CD4-positive, alpha-beta T cell (primary cell): ENCODE measurements around the gene ECHDC3. TPM values are rescaled to one million over a fixed set of nuclear protein-coding genes. Genes with fewer than 3 reads are reported as not detected.

Experiments used
- ATAC-seq: fragments of 200-7000 bp; cut with Tn5 transposase; one replicate; pipeline ENCODE4 v1.10.0; 2022; ENCODE audit warnings: mild to moderate bottlenecking; ENCODE audit not compliant: poor library complexity
- CTCF ChIA-PET: fragments of 350-600 bp; sonication (Branson Sonifier 250); formaldehyde crosslinking; loops from one replicate; lab custom pipeline; 2021; ENCODE audit warnings: antibody characterized with exemption, inconsistent platforms; lab: Charles Lee
- POLR2A ChIA-PET: fragments of 350-600 bp; sonication (Branson Sonifier 250); formaldehyde crosslinking; loops from one replicate; lab custom pipeline; 2021; ENCODE audit warnings: antibody characterized with exemption, inconsistent platforms; lab: Charles Lee
- DNase-seq, 14 experiments: peaks; one replicate each; pipeline ENCODE4 v3.0.0-alpha.2; 2013 to 2020; ENCODE audit warnings: mixed read lengths in 2 of 14
- H3K27ac ChIP-seq, 2 donors: one replicate each; pipeline versions ENCODE4 v1.5.1 to v1.7.0; 2013; ENCODE audit warnings: low read length in 2 of 2, low read depth in 1 of 2, mild to moderate bottlenecking in 1 of 2
- H3K27me3 ChIP-seq, 2 experiments: 1 replicate in 1 of 2; 2 replicates in 1 of 2; pipeline versions ENCODE4 v1.6.1 to v1.7.0; 2013; ENCODE audit warnings: low read length in 2 of 2, control low read depth in 1 of 2, mild to moderate bottlenecking in 1 of 2, moderate library complexity in 1 of 2; ENCODE audit not compliant: insufficient read depth in 2 of 2, control insufficient read depth in 1 of 2
- H3K36me3 ChIP-seq: one replicate; pipeline ENCODE4 v1.6.1; 2013; ENCODE audit warnings: low read length, control low read depth; ENCODE audit not compliant: insufficient read depth
- H3K4me1 ChIP-seq: one replicate; pipeline ENCODE4 v1.6.1; 2013; ENCODE audit warnings: low read length, control low read depth; ENCODE audit not compliant: insufficient read depth
- H3K4me3 ChIP-seq: one replicate; pipeline ENCODE4 v1.5.1; 2013; ENCODE audit warnings: mild to moderate bottlenecking, low read length, moderate library complexity
- H3K9me3 ChIP-seq, 2 experiments: 1 replicate in 1 of 2; 2 replicates in 1 of 2; pipeline versions ENCODE4 v1.6.1 to v1.7.0; 2013; ENCODE audit warnings: low read length in 2 of 2, mild to moderate bottlenecking in 2 of 2, control low read depth in 1 of 2, moderate library complexity in 1 of 2; ENCODE audit not compliant: control insufficient read depth in 1 of 2, insufficient read depth in 1 of 2
- H3K27ac Mint-ChIP-seq: one replicate; pipeline ENCODE4 v1.8.0; 2020; ENCODE audit warnings: mixed read lengths
- H3K27me3 Mint-ChIP-seq: one replicate; pipeline ENCODE4 v1.8.0; 2021; ENCODE audit warnings: mixed read lengths
- H3K36me3 Mint-ChIP-seq: one replicate; pipeline ENCODE4 v1.8.0; 2021; ENCODE audit warnings: low read depth, mixed read lengths
- H3K4me1 Mint-ChIP-seq: one replicate; pipeline ENCODE4 v1.8.0; 2021; ENCODE audit warnings: low read depth, mixed read lengths
- H3K4me3 Mint-ChIP-seq: one replicate; pipeline ENCODE4 v1.8.0; 2020; ENCODE audit warnings: mild to moderate bottlenecking, mixed read lengths
- H3K9me3 Mint-ChIP-seq: one replicate; pipeline ENCODE4 v1.8.0; 2020; ENCODE audit warnings: mixed read lengths
- CTCF ChIP-seq: fragments of 200-600 bp; IDR thresholded peaks from one replicate; pipeline ENCODE4 v1.8.0; 2022; ENCODE audit warnings: antibody characterized with exemption, mild to moderate bottlenecking
- intact Hi-C, 2 experiments: fragments of 100-400 bp; cut with DNase I in 1 of 2; cut with micrococcal nuclease in 1 of 2; formaldehyde crosslinking; loops; one replicate each; pipeline versions ENCODE4 v1.15.1 to v1.9.0; 2023 to 2025; cut with DNase I, micrococcal nuclease
- total RNA-seq, 174 experiments: library from RNA in 2 of 174; stranded (reverse) in 2 of 174; gene quantifications; one replicate each; pipeline ENCODE4 v1.2.3 and lab custom pipeline; 2021 to 2026

ECHDC3 gene
- total RNA-seq, 2 experiments from 2014 or later: 1.5 to 1.6 TPM

- Mint-ChIP-seq H3K9me3 (no peaks in the 10 kb centered on the region), H3K27ac (no peak overlapping the region), H3K4me1 (peaks cover 13% of the 10 kb centered on the region), H3K27me3 (no peaks in the 10 kb centered on the region), H3K36me3 (no peaks in the 10 kb centered on the region), H3K4me3 (no peak overlapping the region)
- ATAC-seq (no peak), DNase-seq (peak in 2 of 14 experiments; percentile 14 to 20)
- Histone ChIP-seq H3K9me3 (no peaks in the 10 kb centered on the region), H3K27me3 (no peaks in the 10 kb centered on the region), H3K27ac (no peak overlapping the region), H3K4me3 (no peak overlapping the region), H3K4me1 (no peaks in the 10 kb centered on the region), H3K36me3 (no peaks in the 10 kb centered on the region)
- intact Hi-C loops: no loop called here
- ChIA-PET POLR2A (no interaction called here), CTCF (no interaction called here)
- no peak for TF ChIP-seq CTCF
Measured at GRCh38 chr10:11697718-11698527, 44.3 kb upstream of the ECHDC3 start.

GRCh38 chr10:11698691-11699549 is 43.3 kb upstream of the ECHDC3 start:
- ChIA-PET CTCF (no interaction called here), POLR2A (no interaction called here)
- no peak for TF ChIP-seq CTCF
- no peaks in the 10 kb centered on the region for H3K27me3 ChIP-seq
- no peak for DNase-seq
- no peak overlapping the region for H3K27ac ChIP-seq
- no peaks in the 10 kb centered on the region for H3K9me3 ChIP-seq
- no peaks in the 10 kb centered on the region for H3K36me3 Mint-ChIP-seq
- H3K27ac Mint-ChIP-seq: no peak overlapping the region
- peaks cover 13% of the 10 kb centered on the region for H3K4me1 Mint-ChIP-seq
- no peak for ATAC-seq
- no peak overlapping the region for H3K4me3 Mint-ChIP-seq
- intact Hi-C loops: no loop called here
- no peaks in the 10 kb centered on the region for H3K9me3 Mint-ChIP-seq
- no peaks in the 10 kb centered on the region for H3K27me3 Mint-ChIP-seq
- no peak overlapping the region for H3K4me3 ChIP-seq
- H3K36me3 ChIP-seq: no peaks in the 10 kb centered on the region
- H3K4me1 ChIP-seq: no peaks in the 10 kb centered on the region

GRCh38 chr10:11699550-11700097 is 42.6 kb upstream of the ECHDC3 start:
- no peak overlapping the region for H3K4me3 ChIP-seq
- TF ChIP-seq CTCF: no peak
- no peaks in the 10 kb centered on the region for H3K36me3 ChIP-seq
- ChIA-PET POLR2A (no interaction called here), CTCF (no interaction called here)
- H3K9me3 Mint-ChIP-seq: no peaks in the 10 kb centered on the region
- H3K36me3 Mint-ChIP-seq: no peaks in the 10 kb centered on the region
- ATAC-seq (no peak), DNase-seq (no peak)
- H3K4me3 Mint-ChIP-seq: no peak overlapping the region
- H3K27me3 Mint-ChIP-seq: no peaks in the 10 kb centered on the region
- H3K27ac Mint-ChIP-seq: no peak overlapping the region
- intact Hi-C loops: no loop called here
- peaks cover 13% of the 10 kb centered on the region for H3K4me1 Mint-ChIP-seq
- H3K4me1 ChIP-seq: no peaks in the 10 kb centered on the region
- no peaks in the 10 kb centered on the region for H3K9me3 ChIP-seq
- no peak overlapping the region for H3K27ac ChIP-seq
- H3K27me3 ChIP-seq: no peaks in the 10 kb centered on the region
